T-helper 9 cell (primary cell): ENCODE data around the gene THRAP3.

Experiments used
- DNase-seq: peaks from one replicate; pipeline ENCODE4 v3.0.0-alpha.2; 2020

THRAP3 gene

DNA sequence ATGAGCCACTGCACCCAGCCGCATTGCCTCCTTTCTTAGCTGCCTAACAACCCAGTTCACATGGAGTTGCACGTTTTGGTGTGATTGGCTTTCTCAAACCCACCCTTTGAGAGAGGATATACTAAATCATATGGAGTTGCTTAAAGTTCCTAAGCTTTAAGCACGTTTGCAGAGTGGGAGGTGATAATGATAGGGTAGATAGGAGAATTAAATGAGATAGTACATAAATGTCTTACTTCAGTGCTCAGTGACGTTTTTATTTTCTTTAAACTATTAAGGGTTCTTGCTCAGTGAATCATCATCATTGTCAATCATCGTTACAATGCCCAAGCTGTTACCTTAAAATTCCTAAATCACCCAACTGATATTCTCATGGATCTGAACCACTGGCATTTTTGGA, 79.0 kb downstream of the THRAP3 start:
- no peak for DNase-seq

DNA sequence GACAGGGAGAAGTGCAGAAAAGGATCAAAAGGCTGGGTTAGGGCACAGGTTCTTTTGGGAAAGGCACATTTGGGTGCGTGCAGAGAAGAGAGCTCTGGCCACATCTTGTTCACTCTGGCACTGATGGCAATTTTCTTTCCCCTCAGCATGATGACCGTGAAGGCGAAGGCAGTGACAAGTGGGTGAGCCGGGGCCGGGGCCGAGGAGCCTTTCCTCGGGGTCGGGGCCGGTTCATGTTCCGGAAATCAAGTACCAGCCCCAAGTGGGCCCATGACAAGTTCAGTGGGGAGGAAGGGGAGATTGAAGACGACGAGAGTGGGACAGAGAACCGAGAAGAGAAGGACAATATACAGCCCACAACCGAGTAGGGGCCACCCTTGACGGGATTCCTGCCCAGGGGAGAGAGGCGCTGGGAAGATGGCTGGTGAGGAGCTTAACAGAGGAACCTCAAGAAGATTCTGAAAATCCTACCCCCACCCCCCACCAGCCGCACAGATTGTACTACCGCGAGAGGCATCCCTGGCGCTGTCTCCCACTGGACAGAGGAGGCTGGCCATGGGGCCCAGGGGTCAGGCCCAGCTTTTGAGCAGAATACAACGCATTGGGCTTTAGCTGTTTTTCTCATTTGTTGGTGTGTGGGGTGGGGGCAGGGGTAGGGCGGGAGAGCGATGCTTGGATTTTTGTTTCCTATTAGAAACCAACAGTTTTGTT, 79.6 kb downstream of the THRAP3 start:
- DNase-seq: no peak

DNA sequence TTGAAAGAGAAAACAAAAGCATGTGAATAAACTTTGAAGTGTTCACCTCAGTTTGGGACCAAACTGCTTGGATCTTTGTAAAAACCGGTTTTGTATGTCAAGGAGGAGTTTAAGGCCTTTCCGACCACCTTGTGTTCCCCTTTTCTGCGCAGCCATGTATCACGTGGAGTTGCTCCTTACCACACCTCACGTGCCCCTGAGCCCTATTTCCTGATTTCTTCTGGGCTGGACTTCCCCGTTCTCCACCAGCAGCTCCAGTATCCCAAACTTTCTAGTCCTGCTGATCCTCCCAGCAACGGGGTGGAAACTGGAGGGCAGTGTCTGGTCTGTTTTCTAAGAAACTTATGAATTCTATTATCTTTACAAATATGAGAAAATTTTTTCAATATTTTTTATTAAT, 80.3 kb downstream of the THRAP3 start:
- no peak for DNase-seq

DNA sequence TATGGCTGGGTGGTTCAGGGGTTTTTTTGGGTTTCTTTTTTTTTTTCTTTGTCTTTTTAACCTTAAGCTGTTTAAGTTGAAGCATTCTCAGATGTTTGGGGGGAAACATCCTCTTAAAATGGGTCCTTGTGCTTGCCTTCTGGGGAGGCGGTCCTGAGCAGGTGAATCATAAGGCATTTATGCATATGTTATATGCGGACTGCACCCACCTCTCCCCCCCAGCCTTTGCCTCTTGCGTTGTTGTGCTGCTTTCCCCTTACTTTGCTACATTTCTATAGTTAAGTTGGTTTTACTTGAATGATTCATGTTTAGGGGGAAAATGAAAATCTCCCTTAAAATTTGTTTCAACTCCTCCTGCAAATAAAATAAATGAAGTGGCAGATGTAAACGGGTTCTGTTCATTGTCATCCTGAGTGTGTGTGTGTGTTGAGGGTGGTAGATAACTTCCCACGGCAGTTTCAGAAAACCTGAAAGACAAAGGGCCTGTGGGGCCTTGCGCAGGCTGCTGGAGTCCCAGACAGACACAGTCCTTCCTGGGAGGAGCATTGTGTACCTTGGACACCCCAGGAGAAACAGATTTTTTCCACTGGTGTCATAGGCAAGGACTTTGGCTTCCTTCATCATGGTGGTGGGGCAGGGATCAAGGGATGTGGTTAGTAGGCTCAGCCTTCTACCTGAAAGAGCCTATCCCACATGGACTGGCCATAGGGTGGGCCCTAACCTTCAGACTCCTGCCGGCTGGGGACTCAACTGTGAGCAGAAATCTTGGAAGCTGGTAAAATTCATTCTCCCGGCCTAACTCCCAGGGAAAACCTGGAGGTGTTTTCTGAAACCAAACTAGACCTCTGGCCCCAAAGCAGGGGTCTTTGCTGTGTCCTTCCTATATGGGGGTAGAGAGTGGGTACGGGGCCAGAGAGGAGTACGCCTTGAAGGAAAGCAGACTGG, 81.0 kb downstream of the THRAP3 start:
- no peak for DNase-seq

DNA sequence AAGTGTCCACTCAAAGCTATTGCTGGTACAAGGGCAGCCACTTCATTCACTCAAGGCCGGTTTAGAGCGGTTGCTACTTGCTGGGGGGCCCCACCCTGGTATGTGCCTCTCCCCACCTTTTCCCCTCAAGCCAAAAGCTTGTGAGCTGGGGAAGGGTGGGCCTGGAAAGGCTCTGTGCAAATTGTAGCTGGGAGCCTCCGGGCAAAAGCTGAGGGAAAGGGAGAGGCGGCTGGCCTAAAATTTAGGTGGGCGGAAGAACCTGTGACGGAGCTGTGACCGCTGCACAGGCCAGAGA, 81.6 kb downstream of the THRAP3 start:
- DNase-seq: no peak

DNA sequence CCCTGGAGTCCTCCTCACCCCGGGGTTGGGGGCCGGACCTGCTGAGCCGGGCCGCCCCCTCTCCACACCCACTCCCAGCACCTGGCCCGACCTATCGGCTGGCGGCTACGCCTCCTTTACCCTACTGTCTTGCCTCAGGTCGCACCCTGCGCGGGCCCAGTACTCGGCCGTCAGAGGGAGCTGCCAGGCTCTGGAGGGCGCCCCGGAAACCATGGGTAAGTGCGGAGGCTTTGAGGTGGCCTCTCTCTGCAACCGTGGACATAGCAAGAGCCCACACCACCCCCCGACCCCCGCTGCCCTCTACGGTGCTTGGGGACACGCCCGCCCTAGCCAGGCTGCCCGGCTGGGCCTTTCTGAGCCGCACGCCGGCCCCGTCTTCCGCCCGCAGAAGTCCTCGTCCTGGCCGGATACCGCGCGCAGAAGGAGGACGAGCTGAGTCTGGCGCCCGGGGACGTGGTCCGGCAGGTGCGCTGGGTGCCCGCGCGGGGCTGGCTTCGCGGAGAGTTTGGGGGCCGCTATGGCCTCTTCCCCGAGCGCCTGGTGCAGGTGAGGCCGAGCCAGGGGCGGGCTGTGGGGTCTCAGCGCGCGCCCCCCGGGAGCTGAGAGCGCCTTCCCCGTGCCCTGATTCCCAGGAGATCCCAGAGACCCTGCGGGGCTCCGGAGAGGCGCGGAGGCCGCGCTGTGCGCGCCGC, 82.1 kb downstream of the THRAP3 start, which contains the start of gene SH3D21:
TSS of gene SH3D21 (plus strand) at position 159 of the 692 bp plus-strand sequence. CDS start at position 212, 53 bp downstream.
- peak; percentile 37 for DNase-seq

DNA sequence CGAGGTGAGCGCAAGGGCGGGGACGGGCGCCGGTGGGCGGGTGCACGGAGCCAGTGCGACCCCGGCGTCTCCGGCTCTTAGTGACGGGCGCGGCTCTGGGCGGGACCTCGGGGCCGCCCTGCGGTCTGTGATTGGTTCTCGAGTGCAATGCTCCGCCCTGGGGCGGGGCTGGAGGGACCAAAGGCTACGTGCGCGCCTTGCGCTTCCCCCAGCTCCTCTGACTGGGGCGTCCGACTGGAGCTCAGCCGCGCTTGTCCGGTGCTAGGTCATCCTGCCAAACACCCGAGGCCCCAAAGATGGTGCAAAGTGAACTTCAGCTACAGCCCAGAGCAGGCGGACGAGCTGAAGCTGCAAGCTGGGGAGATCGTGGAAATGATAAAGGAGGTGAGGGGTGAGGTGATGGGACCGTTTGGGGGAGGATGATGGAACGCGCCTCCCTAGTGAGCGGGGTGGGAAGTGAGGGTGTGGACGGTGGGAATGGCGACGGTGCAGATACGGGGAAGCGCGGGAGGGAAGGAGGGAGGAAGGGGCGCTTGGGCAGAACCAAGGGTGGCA, 82.7 kb downstream of the THRAP3 start:
- DNase-seq: peak; percentile 91

DNA sequence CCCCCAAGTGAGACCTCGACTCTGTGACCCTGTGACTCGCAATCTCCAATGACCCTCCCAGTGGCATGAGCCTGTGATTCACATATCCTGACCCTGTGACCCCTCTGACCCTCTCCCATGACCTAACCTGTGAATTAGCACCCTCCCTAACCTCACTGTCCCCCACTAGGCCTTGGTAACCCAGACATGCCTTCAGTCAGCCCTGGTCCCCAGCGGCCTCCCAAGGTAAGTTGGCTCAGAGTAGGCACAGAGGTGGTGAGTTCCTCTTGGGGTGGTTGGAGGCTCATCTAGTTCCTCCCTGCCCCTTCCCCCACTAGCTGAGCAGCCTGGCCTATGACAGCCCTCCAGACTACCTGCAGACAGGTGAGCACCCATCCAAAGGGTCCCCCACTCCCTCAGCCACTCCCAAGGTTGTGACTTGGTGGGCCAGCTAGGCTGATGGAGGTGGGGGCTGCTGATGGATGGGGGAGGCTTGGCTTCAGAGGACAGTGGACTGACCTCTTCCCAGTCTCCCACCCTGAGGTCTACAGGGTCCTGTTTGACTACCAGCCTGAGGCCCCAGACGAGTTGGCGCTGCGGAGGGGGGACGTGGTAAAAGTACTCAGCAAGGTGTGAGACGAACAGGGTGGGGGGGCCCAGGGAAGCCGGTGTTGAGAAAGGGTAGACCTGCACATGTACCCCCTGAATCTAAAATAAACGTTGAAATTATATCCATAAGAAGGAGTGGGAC, 83.5 kb downstream of the THRAP3 start:
- no peak for DNase-seq

DNA sequence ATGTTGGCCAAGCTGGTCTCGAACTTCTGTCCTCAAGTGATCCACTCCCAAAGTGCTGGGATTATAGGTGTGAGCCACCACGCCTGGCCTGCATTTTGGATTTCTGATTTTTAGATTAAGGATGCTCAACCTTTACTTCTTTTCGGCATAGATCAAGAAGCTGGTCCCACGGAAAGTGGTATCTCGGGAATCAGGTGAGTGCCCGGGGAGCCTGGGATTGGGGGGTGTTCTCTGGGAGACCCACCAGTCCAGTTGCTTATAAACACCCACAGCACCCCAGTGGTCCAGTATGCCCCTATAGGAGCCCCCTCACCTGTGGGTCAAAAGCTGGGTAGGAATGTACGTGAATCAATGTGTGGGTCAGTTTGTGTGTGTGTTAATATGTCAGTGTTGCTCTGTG, 85.2 kb downstream of the THRAP3 start:
- no peak for DNase-seq

DNA sequence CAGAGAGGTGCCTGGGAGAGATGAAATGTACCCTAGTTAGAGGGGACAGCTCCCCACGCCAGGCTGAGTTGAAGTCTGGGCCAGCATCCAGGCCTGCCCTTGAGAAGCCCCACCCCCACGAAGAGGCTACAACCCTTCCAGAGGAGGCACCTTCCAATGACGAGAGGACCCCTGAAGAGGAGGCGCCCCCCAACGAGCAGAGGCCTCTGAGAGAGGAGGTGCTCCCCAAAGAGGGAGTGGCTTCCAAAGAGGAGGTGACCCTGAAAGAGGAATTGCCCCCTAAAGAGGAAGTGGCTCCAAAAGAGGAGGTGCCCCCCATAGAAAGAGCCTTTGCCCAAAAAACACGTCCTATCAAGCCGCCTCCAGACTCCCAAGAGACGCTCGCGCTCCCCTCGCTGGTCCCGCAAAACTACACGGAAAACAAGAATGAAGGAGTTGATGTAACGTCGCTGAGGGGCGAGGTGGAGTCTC, 96.1 kb downstream of the THRAP3 start:
- DNase-seq: no peak

DNA sequence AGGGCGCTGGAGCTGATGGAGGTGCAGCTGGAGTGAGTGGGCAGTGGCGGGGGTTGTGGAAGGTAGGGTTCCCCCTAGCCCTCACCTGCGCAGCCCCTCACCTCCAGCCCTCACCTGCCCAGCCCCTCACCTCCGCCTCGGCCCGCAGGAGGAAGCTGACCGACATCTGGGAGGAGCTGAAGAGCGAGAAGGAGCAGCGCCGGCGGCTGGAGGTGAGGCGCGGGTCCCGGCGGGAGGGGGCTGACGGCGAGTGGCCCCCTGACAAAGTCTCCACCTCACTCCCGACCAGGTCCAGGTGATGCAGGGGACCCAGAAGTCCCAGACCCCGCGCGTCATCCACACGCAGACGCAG, 96.5 kb downstream of the THRAP3 start:
- DNase-seq: no peak

DNA sequence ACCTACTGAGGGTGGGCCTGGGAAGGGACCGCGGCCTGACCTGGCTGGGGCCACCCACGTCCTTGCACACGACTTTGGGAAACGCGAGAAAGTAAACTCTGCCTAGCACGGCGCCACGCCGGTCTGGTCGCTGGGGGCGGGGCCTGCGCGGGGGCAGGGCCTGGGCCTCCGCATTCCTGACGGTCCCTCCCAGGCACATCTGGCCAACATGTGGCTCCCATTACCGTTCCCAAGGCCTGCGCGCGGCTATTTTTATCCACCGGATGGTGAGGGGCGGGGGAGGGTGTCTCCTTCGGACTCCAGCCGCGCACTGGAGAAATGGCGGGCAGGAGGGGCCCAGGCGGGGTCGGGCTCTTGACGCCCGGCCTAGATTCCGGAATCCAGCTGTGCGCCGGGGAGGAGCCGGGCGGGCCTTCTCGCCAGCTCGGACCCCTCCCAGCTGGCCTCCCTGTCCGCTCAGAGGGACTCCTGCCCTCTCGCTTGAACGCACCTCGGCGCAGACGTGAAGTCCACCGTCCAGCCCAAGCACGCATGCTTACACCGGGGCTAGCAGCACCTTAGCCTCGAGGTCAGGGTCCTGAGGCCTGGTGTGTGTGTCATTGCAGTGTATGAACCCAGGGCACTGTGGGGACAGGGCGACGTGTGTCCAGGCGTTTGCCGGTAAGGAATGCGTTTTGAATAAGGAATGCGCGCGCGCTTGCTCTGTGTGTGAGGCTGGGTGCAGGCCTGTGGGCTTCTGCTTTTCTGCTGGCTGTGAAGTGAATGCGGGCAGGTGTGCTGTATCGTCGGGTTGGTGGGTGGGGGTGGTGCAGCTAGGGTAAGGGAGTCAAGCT, 97.1 kb downstream of the THRAP3 start:
- DNase-seq: no peak

DNA sequence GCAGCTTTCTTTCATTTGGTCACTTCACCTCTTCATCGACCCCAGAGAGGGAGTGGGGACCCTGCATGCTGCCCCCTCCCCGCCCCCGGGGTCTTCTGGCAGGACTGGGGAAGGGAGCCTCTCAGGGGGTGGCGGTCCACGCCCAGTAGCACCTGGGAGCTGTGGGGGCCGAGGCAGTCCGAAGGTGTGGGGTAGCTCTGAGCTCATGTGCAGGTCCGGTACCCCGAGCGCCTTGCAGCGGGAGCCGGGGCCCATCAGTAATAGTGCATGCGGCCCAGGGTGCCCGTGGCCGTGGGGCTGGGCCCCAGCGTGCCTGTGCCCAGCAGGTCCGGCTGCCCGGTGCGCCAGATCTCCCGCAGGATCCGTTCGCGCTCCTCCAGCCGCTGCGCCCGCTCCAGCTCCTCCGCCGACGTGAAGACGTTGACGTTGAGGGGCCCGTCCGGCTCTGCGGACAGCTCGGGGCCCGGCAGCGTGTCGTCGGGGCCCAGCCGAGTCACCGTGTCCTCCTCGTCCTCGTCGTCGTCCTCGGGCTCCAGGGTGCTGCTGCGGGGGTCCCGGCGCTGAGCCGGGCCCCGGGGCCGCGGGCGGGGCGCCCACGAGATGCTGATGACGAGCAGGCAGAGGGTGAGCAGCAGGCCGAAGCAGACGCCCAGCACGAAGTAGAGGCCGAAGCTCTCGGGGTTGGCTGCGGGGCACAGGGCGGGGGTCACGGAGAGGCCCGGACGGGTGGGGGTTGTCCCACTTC, 98.0 kb downstream of the THRAP3 start:
- no peak for DNase-seq

DNA sequence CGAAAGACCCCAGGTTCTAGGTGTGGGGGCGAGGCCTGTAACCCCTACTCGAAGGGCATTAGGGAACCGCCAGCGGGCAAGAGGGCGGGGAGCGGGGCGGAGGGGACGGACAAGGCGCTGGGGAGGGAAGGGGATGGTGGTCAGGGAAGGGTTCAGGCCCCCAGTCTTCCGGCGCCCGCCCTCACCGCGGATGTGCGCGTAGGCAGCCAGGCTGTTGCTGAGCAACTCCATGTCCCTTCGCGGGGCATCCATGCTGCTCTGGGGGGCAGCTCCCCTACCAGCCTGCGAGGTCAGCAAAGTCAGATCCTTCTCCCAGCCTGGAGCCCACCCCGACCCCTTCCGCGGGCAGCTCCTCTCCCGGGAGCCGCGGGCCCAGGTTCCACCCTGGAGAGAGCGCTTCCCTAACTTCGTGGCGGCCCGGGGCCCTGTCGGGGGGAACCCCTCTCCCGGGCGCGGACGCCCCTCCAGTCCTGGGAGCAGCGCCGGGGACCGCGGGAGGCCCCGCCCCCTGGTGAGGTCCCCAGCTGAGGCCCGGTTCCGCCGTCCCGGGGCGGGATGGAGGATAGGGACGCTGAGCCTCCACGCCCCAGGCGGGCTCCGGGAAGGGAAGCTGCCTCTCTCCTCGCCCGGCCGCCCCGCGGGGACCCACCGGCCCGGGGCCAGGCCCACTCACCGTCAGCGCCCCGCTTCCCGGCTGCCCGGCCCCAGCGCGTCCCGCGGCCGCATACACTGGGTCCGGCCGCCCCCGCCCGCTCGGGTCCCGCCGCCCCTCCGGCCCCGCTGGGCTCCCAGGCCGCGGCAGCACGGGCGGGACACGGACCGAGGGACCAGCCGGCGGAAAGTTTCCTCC, 98.8 kb downstream of the THRAP3 start:
- peak; percentile 23 for DNase-seq

DNA sequence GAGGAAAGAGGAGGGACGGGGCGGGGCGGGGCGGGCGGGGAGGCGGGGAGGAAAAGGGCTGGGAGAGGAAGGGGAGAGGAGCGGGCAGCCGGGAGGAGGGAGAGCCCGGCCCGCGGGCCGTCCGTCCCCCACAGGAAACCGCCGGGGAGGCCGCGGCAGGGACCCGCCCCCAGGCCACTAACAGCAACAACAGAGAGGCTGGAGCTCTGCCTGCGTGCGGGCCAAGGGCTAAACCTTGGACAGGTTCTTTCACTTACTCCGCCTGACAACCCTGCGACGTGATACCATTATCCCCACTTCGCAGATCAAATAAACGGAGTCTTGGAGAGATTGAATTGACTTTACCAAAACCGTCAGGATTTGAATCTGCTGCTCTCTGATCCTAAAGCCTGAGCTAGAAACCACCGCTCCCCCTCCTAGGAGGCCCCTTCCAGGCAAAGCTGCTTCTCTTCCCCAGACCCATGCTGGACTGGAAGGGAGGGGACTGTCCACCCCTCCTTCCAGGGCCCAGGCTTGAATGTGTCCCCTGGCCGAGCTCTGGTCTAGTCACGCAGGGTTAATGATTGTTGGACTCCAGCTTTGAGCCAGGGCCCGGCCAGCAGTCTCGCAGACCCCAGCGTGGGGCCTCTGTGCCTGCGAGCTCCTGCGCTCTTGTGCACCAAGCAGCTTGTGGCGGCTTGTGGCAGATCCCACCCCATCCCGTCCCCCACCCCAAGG, 99.6 kb downstream of the THRAP3 start, which contains the start of gene EVA1B:
TSS of gene EVA1B (minus strand) at position 10 of the 717 bp plus-strand sequence. CDS start 608 bp downstream, outside the sequence.
- DNase-seq: peak; percentile 29

DNA sequence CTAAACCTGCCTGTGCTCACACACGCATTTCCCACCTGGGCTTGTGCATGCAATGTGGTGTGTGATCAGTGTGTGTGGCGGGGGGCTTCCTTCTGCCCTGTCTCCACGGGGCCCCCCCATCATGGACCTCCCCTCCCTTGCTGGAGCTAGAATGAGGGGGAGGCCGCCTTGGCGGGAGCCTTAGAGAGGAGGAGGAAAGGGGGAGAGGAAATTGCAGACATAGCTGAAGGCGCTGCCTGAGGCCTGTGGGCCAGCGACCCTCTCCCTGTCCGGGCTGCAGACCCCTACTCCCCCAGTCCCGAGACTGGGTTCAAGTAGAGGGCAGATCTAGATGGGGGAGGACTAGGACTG, 100.1 kb downstream of the THRAP3 start:
- DNase-seq: no peak

DNA sequence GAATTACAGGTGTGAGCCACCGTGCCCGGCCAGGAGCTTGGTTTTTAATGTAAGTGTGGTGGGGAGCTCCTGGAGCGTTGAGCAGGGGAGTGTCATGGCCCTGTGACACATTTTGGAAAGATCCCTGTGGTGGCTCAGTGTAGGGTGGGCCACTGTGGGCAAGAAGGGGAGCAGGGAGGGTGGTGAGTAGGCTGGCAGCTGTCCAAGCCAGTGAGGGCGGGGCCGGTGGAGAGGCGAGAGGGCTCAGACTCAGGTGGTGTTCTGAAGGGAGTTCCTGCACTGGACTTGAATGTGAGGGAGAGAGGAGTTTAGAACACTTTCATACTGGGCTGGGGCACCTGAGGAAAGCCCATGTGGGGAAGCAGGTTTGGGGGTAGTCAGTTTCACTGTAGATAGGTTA, 102.3 kb downstream of the THRAP3 start:
- no peak for DNase-seq

DNA sequence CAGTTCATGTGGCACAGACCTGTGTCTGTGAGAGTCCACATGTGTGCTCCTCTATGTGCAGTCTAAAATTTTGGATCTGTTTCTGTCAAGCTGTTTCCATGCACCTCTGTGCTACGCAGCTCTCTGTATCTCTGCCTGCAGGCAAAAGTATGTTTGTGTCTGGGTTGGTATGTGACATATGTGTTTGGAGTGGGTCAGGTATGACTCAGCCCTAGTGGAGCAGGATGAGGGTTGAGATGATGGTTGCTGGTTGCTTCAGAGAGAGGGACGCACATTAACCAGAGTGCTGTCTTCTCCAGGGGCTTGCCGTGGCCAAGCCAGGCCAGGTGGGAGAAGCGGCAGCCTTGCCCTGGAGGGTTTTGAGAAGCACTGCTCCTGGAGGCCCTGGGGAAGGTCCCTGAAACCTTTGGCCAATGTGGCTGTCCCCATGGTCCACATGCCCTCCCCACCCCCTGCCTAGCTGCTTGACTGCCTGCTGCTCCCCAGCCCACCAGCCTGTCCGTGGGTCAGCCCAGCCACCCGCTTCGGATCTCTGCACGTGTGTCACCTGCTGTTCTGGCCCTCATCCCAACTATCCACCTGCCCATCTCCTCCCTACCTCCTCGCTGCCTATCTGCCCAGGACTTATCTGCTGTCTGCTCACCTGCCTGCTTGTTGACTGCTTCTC, 103.3 kb downstream of the THRAP3 start:
- DNase-seq: no peak

DNA sequence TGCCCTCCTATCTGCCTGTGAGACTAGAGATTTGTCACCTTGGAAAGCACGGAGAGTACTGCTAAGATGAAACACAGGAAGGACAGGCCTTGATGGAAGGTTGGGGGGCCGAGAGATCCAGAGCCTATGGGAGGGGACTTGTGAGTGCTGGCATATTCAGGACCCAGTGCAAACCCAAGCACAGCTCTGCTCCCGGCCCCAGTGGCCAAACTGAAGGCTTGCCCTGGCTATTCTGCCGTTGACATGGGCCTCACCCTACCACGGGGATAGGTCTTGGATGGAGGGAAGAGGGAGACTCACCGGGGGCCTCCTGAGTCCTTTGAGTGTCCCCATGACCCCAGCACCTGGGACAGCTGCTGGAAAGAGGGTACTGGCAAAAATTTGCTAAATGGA, 103.8 kb downstream of the THRAP3 start:
- DNase-seq: no peak
